Aorta (tissue), 5 donors: Measurements from ENCODE around the gene ARMC9. TPM values are rescaled to one million over a fixed set of nuclear protein-coding genes. Genes with fewer than 3 reads are reported as not detected.

Source experiments
- ATAC-seq: fragments of 200-7000 bp; cut with Tn5 transposase; one replicate; pipeline ENCODE4 v1.9.1; 2022; ENCODE audit warnings: moderate library complexity; ENCODE audit not compliant: low FRiP score
- DNase-seq, 2 donors: peaks; one replicate each; pipeline ENCODE4 v3.0.0-alpha.2; 2020
- H3K27ac ChIP-seq, 2 donors: one replicate each; pipeline ENCODE4 v1.5.1; 2013; ENCODE audit warnings: low read length in 2 of 2, mild to moderate bottlenecking in 2 of 2, moderate library complexity in 2 of 2, control low read depth in 1 of 2, inconsistent platforms in 1 of 2, low read depth in 1 of 2
- H3K27me3 ChIP-seq, 2 donors: one replicate each; pipeline ENCODE4 v1.6.1; 2013; ENCODE audit warnings: control low read depth in 1 of 2, low read length in 1 of 2, mild to moderate bottlenecking in 1 of 2, moderate library complexity in 1 of 2; ENCODE audit not compliant: insufficient read depth in 2 of 2, control insufficient read depth in 1 of 2
- H3K36me3 ChIP-seq, 2 donors: one replicate each; pipeline ENCODE4 v1.6.1; 2013; ENCODE audit warnings: control low read depth in 1 of 2, low read length in 1 of 2, mild to moderate bottlenecking in 1 of 2; ENCODE audit not compliant: insufficient read depth in 2 of 2, control insufficient read depth in 1 of 2
- H3K4me1 ChIP-seq, 2 donors: one replicate each; pipeline ENCODE4 v1.6.1; 2013; ENCODE audit warnings: low read length in 2 of 2, control low read depth in 1 of 2, mild to moderate bottlenecking in 1 of 2, moderate library complexity in 1 of 2; ENCODE audit not compliant: insufficient read depth in 2 of 2, control insufficient read depth in 1 of 2
- H3K4me3 ChIP-seq, 2 donors: one replicate each; pipeline ENCODE4 v1.5.1; 2013; ENCODE audit warnings: low read length in 2 of 2, control low read depth in 1 of 2, mild to moderate bottlenecking in 1 of 2
- H3K9me3 ChIP-seq: one replicate; pipeline ENCODE4 v1.6.1; 2013; ENCODE audit warnings: mild to moderate bottlenecking, low read length; ENCODE audit not compliant: control insufficient read depth
- WGBS, 2 donors: extraction: QIAGEN DNeasy Blood & Tissue Kit; methylation state at CpG; one replicate each; pipeline ENCODE4 v1.1.7; 2013; 5-methylcytosine and 5-hydroxymethylcytosine counted together
- intact Hi-C, 2 donors: fragments of 100-400 bp; cut with DNase I; formaldehyde crosslinking; loops; one replicate each; pipeline versions ENCODE4 v1.14.2 to v1.15.0; 2022
- polyA plus RNA-seq, 2 donors: library from polyadenylated mRNA; stranded (reverse); fragments of 200-250 nt; gene quantifications; one replicate each; pipeline ENCODE4 v1.2.3, GENCODE V29; 2013
- total RNA-seq, 2 donors: library from RNA; stranded (reverse); fragmentation: NEBNext Ultra II Directional; extraction: Animal tissue kit (Norgen Biotek cat#: 25700); gene quantifications; one replicate each; pipeline ENCODE4 v1.2.1, GENCODE V29; 2021
- donor health status: healthy with polysubstance abuse.
- donor health status: Bipolar disorder and iron deficiency.
- donor health status: DM: no; HTN: no; CAD: no.
- donor health status: DM: no; HTN: no; CAD: no.
- donor health status: DM: yes; HTN: yes; CAD: no.

ARMC9 gene
- total and polyA plus RNA-seq, 4 donors = 6.9 to 86.8 (median 30.6) TPM

GRCh38 chr2:231342061-231342711 is 143.8 kb downstream of the ARMC9 start:
- Histone ChIP-seq H3K4me1 (no peaks in the 10 kb centered on the region), H3K4me3 (no peak overlapping the region), H3K27ac (no peak overlapping the region), H3K9me3 (no peaks in the 10 kb centered on the region), H3K36me3 (peaks cover 0 to 2% of the 10 kb centered on the region in 2 donors), H3K27me3 (no peaks in the 10 kb centered on the region)
- 89 to 92% methylated on average over 14 of the region's 14 CpGs for WGBS, 2 donors
- DNase-seq (peak; percentile 47 to 75), ATAC-seq (no peak)
- intact Hi-C loops = no loop called here

GRCh38 chr2:231343006-231343710 is 144.7 kb downstream of the ARMC9 start:
- Histone ChIP-seq H3K36me3 (peaks cover 0 to 2% of the 10 kb centered on the region in 2 donors), H3K4me3 (no peak overlapping the region), H3K9me3 (no peaks in the 10 kb centered on the region), H3K4me1 (no peaks in the 10 kb centered on the region), H3K27me3 (no peaks in the 10 kb centered on the region), H3K27ac (no peak overlapping the region)
- intact Hi-C loops = no loop called here
- WGBS, 2 donors = 85 to 88% methylated on average over 4 of the region's 4 CpGs
- ATAC-seq = no peak
- peak in 1 of 2 donors; percentile 13 for DNase-seq

GRCh38 chr2:231343988-231344387 is 145.6 kb downstream of the ARMC9 start:
- Histone ChIP-seq H3K27me3 (no peaks in the 10 kb centered on the region), H3K4me3 (no peak overlapping the region), H3K27ac (no peak overlapping the region), H3K9me3 (no peaks in the 10 kb centered on the region), H3K4me1 (no peaks in the 10 kb centered on the region), H3K36me3 (peaks cover 0 to 2% of the 10 kb centered on the region in 2 donors)
- no peak for DNase-seq
- no peak for ATAC-seq
- intact Hi-C loops = no loop called here
- 88 to 91% methylated on average over 3 of the region's 3 CpGs for WGBS, 2 donors

GRCh38 chr2:231344851-231345250 is 146.4 kb downstream of the ARMC9 start:
- Histone ChIP-seq H3K36me3 (peaks cover 0 to 2% of the 10 kb centered on the region in 2 donors), H3K4me3 (no peak overlapping the region), H3K9me3 (no peaks in the 10 kb centered on the region), H3K4me1 (no peaks in the 10 kb centered on the region), H3K27me3 (no peaks in the 10 kb centered on the region), H3K27ac (no peak overlapping the region)
- DNase-seq (no peak), ATAC-seq (no peak)
- 91% methylated on average over 8 of the region's 8 CpGs for WGBS, 2 donors
- intact Hi-C loops = no loop called here

- Histone ChIP-seq H3K27ac (no peak overlapping the region), H3K4me1 (no peaks in the 10 kb centered on the region), H3K4me3 (no peak overlapping the region), H3K27me3 (no peaks in the 10 kb centered on the region), H3K36me3 (no peaks in the 10 kb centered on the region), H3K9me3 (no peaks in the 10 kb centered on the region)
- ATAC-seq = no peak
- peak; percentile 32 to 40 for DNase-seq
- 90 to 91% methylated on average over 5 of the region's 5 CpGs for whole genome bisulfite sequencing, 2 donors
- intact Hi-C loops = no loop called here
Observed at GRCh38 chr2:231347081-231347480, 148.7 kb downstream of the ARMC9 start.

GRCh38 chr2:231347638-231348037 is 149.2 kb downstream of the ARMC9 start:
- intact Hi-C loops = no loop called here
- 99 to 100% methylated on average over 1 of the region's 1 CpG for WGBS, 2 donors
- H3K4me1 ChIP-seq = no peaks in the 10 kb centered on the region
- DNase-seq (no peak), ATAC-seq (no peak)
- H3K4me3 ChIP-seq = no peak overlapping the region
- H3K36me3 ChIP-seq = no peaks in the 10 kb centered on the region
- H3K9me3 ChIP-seq = no peaks in the 10 kb centered on the region
- H3K27me3 ChIP-seq = no peaks in the 10 kb centered on the region
- no peak overlapping the region for H3K27ac ChIP-seq

GRCh38 chr2:231348173-231348572 is 149.7 kb downstream of the ARMC9 start:
- Histone ChIP-seq H3K27ac (no peak overlapping the region), H3K4me3 (no peak overlapping the region), H3K4me1 (no peaks in the 10 kb centered on the region), H3K36me3 (no peaks in the 10 kb centered on the region), H3K27me3 (no peaks in the 10 kb centered on the region), H3K9me3 (no peaks in the 10 kb centered on the region)
- ATAC-seq (no peak), DNase-seq (no peak)
- 82 to 87% methylated on average over 2 of the region's 2 CpGs for WGBS, 2 donors
- intact Hi-C loops = no loop called here

- 59 to 60% methylated on average over 5 of the region's 5 CpGs for WGBS, 2 donors
- DNase-seq (peak in 1 of 2 donors; percentile 12), ATAC-seq (no peak)
- Histone ChIP-seq H3K27ac (no peak overlapping the region), H3K9me3 (no peaks in the 10 kb centered on the region), H3K4me3 (no peak overlapping the region), H3K4me1 (no peaks in the 10 kb centered on the region), H3K36me3 (no peaks in the 10 kb centered on the region), H3K27me3 (no peaks in the 10 kb centered on the region)
- intact Hi-C loops = no loop called here
Observed at GRCh38 chr2:231348704-231349373, 150.4 kb downstream of the ARMC9 start.
